Measurements from ENCODE around the gene COX5B. TPM values are rescaled to one million over a fixed set of nuclear protein-coding genes. Genes with fewer than 3 reads are reported as not detected.
"Not testable (repeated sequence)": the region's sequence is repeated elsewhere in the genome, so short reads cannot be mapped to it uniquely, and the experiment has no call there.

The COX5B gene
- total and polyA plus RNA-seq, 12 donors = 198 to 1,683 (median 390) TPM

GRCh38 chr2:97664636-97664970 is 18.7 kb downstream of the COX5B start:
- H3K27me3 ChIP-seq = no peaks in the 10 kb centered on the region
- WGBS, 4 donors = 5 to 8% (median 7%) methylated on average over 21 of the region's 21 CpGs
- H3K4me3 ChIP-seq = peak overlapping the region in 3 of 4 donors; percentile 25 to 86 (median 44)
- peak overlapping the region; percentile 83 to 99 (median 97) for H3K27ac ChIP-seq
- no peaks in the 10 kb centered on the region for H3K9me3 ChIP-seq (replicated peaks in 1 of 3)
- TF ChIP-seq CTCF (IDR thresholded peaks at IDR 0.05) (no peak), POLR2A (IDR thresholded peaks at IDR 0.05) (no peak)
- H3K4me1 ChIP-seq (replicated peaks in 1 of 2) = peaks cover 12 to 30% of the 10 kb centered on the region in 2 donors
- intact Hi-C loops (cut with DNase I) = no loop called here
- no peak for DNase-seq
- H3K36me3 ChIP-seq (replicated peaks in 1 of 2) = no peaks in the 10 kb centered on the region

GRCh38 chr2:97669448-97669847 is 23.6 kb downstream of the COX5B start, which contains the start of gene C2orf92:
Gene C2orf92, plus strand, starts transcription at chr2:97669713. Its CDS starts 76 bp downstream, at chr2:97669789.
- Histone ChIP-seq H3K4me3 (no peak within 1 kb of the TSS), H3K4me1 (replicated peaks in 1 of 2) (no peaks in the 10 kb centered on the region), H3K9me3 (replicated peaks in 1 of 3) (no peaks in the 10 kb centered on the region), H3K27ac (no peak within 1 kb of the TSS), H3K36me3 (replicated peaks in 1 of 2) (no peaks in the 10 kb centered on the region), H3K27me3 (no peaks in the 10 kb centered on the region)
- DNase-seq = no peak
- 87 to 94% (median 91%) methylated on average over 5 to 6 of the region's 6 CpGs for WGBS, 4 donors
- intact Hi-C loops (cut with DNase I) = no loop called here
- TF ChIP-seq CTCF (IDR thresholded peaks at IDR 0.05) (no peak), POLR2A (IDR thresholded peaks at IDR 0.05) (no peak)

- H3K27me3 ChIP-seq = no peaks in the 10 kb centered on the region
- TF ChIP-seq CTCF (IDR thresholded peaks at IDR 0.05) (no peak), POLR2A (IDR thresholded peaks at IDR 0.05) (no peak)
- 95 to 100% (median 98%) methylated on average over 1 of the region's 1 CpG for WGBS, 4 donors
- no peaks in the 10 kb centered on the region for H3K4me1 ChIP-seq (replicated peaks in 1 of 2)
- no peaks in the 10 kb centered on the region for H3K9me3 ChIP-seq (replicated peaks in 1 of 3)
- DNase-seq = no peak
- intact Hi-C loops (cut with DNase I) = no loop called here
- no peak overlapping the region for H3K27ac ChIP-seq
- H3K4me3 ChIP-seq = no peak overlapping the region
- H3K36me3 ChIP-seq (replicated peaks in 1 of 2) = no peaks in the 10 kb centered on the region
Observed at GRCh38 chr2:97670471-97670870, 24.6 kb downstream of the COX5B start.

- no peaks in the 10 kb centered on the region for H3K36me3 ChIP-seq (replicated peaks in 1 of 2)
Observed at GRCh38 chr2:97671526-97671925, 25.7 kb downstream of the COX5B start.

GRCh38 chr2:97672606-97673140 is 26.8 kb downstream of the COX5B start:
- H3K4me3 ChIP-seq; intact Hi-C loops (cut with DNase I); DNase-seq; H3K9me3 ChIP-seq (replicated peaks in 1 of 3); H3K27me3 ChIP-seq; H3K27ac ChIP-seq; H3K36me3 ChIP-seq (replicated peaks in 1 of 2); H3K4me1 ChIP-seq (replicated peaks in 1 of 2): not testable (repeated sequence)
- 87 to 96% (median 92%) methylated on average over 3 to 6 of the region's 6 CpGs for WGBS, 4 donors

More at GRCh38 chr2:97671526-97671925, 25.7 kb downstream of the COX5B start:
- no peak for TF ChIP-seq POLR2A (IDR thresholded peaks at IDR 0.05)
- TF ChIP-seq CTCF (IDR thresholded peaks at IDR 0.05) = no peak
- no peak overlapping the region for H3K27ac ChIP-seq
- no peak overlapping the region for H3K4me3 ChIP-seq
- H3K27me3 ChIP-seq = no peaks in the 10 kb centered on the region
- H3K4me1 ChIP-seq (replicated peaks in 1 of 2) = no peaks in the 10 kb centered on the region
- no peak for DNase-seq
- 81 to 96% (median 94%) methylated on average over 7 of the region's 7 CpGs for WGBS, 4 donors
- intact Hi-C loops (cut with DNase I) = no loop called here
- no peaks in the 10 kb centered on the region for H3K9me3 ChIP-seq (replicated peaks in 1 of 3)

All from adrenal gland (tissue), 12 donors.